ENCODE results near the gene ADGRL1.
"Not testable (repeated sequence)": the region's sequence is repeated elsewhere in the genome, so short reads cannot be mapped to it uniquely, and the experiment has no call there.

Gene ADGRL1

GRCh38 chr19:14196105-14196504, 9.9 kb downstream of the ADGRL1 start:
- not testable (repeated sequence) for H3K27ac ChIP-seq
- TF ChIP-seq CTCF (conservative IDR thresholded peaks at IDR 0.05) = peak; percentile 74

GRCh38 chr19:14195216-14195615, 10.8 kb downstream of the ADGRL1 start:
- not testable (repeated sequence) for H3K27ac ChIP-seq

DNA sequence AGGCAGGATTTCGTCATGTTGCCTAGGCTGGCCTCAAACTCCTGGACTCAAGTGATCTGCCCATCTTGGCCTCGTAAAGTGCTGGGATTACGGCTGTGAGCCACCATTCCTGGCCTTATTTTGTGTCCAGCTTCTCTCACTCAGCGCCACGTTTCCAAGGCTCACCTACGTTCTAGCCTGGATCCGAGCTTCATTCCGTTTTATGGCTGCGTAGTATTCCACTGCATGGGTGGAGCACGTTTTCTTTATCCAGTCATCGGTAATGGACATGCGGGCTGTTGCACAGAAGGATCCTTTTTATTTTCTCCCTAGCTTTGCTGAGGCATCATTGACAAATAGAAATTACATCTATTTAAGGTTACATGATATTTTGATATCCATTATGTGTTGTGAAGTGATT, 16.6 kb downstream of the ADGRL1 start:
- no peak overlapping the region for H3K27ac ChIP-seq
- no peak for TF ChIP-seq CTCF (conservative IDR thresholded peaks at IDR 0.05)

- not testable (repeated sequence) for H3K27ac ChIP-seq
These were observed 17.9 kb downstream of the ADGRL1 start for GRCh38 chr19:14188086-14188485.

DNA sequence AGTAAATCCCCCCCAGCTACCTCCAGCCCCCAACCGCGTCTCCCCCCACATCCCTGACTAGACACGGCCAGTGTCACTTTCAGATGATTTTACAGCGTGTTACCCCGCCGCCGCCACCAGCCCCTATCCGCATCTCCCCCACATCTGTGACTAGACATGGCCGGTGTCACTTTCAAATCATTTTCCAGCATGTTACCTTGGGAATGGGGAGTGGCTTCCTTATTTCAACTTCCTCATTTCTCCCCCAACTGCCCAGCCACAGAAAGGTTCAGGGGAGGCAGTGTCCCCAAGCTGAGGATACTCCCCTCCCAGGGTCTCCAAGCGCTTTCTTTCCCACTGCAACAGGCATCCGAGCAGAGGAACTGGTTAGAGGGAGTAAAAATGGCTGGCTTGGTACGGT, 18.4 kb downstream of the ADGRL1 start:
- no peak for TF ChIP-seq CTCF (conservative IDR thresholded peaks at IDR 0.05)
- H3K27ac ChIP-seq = no peak overlapping the region

GRCh38 chr19:14186684-14187083, 19.3 kb downstream of the ADGRL1 start:
- H3K27ac ChIP-seq = not testable (repeated sequence)

- H3K27ac ChIP-seq = not testable (repeated sequence)
These were observed 20.3 kb downstream of the ADGRL1 start for GRCh38 chr19:14185691-14186090.

DNA sequence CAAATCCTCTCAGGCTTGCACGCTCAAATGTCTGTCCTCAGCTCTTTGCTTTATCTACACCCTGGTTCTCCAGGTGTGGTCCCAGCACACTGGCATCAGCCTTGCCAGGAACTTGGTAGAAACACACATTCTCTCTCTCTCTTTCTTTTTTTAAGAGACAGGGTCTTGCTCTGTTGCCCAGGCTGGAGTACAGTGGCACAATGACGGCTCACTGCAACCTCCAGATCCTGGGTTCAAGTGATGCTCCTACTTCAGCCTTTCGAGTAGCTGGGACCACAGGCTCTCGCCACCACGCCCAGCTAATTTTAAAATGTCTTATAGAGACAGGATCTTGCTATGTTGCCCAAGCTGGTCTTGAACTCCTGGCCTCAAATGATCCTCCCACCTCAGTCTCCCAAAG, 20.8 kb downstream of the ADGRL1 start:
- H3K27ac ChIP-seq = no peak overlapping the region
- no peak for TF ChIP-seq CTCF (conservative IDR thresholded peaks at IDR 0.05)

- no peak for TF ChIP-seq CTCF (conservative IDR thresholded peaks at IDR 0.05)
- no peak overlapping the region for H3K27ac ChIP-seq
These were observed 22.1 kb downstream of the ADGRL1 start for GRCh38 chr19:14183741-14184350.

GRCh38 chr19:14182476-14182875, 23.5 kb downstream of the ADGRL1 start:
- H3K27ac ChIP-seq = no peak overlapping the region
- TF ChIP-seq CTCF (conservative IDR thresholded peaks at IDR 0.05) = no peak
